Peyer's patch (tissue), 4 donors: ENCODE data around the gene OSBPL10.

Experiments
- CTCF ChIP-seq, 6 experiments: fragments of 450-650 bp in 4 of 6; fragments of 200-600 bp in 2 of 6; sonication (generic) in 1 of 6; IDR thresholded peaks; one replicate each; pipeline ENCODE4 v1.5.1; 2017 to 2019; ENCODE audit warnings: antibody characterized with exemption in 6 of 6, mild to moderate bottlenecking in 3 of 6, moderate library complexity in 1 of 6
- POLR2A ChIP-seq, 2 donors: fragments of 450-650 bp; IDR thresholded peaks; one replicate each; pipeline ENCODE4 v1.5.1; 2017; ENCODE audit warnings: antibody characterized with exemption in 2 of 2, mild to moderate bottlenecking in 2 of 2, moderate library complexity in 2 of 2

- TF ChIP-seq CTCF (IDR thresholded peaks at IDR 0.05) = no peak
- no peak for TF ChIP-seq POLR2A (IDR thresholded peaks at IDR 0.05)
Observed at GRCh38 chr3:31922962-31923361, 58.1 kb downstream of the OSBPL10 start.
